ENCODE data around the gene ZNF511. TPM values are rescaled to one million over a fixed set of nuclear protein-coding genes. Genes with fewer than 3 reads are reported as not detected.

ZNF511 gene
- total RNA-seq, 1 experiment from 2014 or later, result 78.4 TPM

DNA sequence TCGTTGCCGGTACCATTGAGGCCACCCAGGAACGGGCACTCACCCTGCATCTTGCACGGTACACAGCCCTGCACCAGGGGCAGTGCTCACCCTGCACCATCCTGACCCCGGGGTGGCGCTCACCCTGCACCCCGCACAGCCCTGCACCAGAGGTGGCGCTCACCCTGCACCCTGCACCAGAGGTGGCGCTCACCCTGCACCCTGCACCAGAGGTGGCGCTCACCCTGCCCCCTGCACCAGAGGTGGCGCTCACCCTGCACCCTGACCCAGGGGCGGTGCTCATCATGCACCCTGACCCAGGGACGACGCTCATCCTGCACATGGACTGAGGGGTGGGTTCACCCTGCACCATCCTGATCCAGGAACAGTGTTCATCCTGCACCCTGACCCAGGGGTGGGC is 6.5 kb upstream of the ZNF511 start:
- Histone ChIP-seq H3K4me3 (ENCODE audit: low read length) (no peak overlapping the region), H3K4me2 (ENCODE audit: low read length) (no peak overlapping the region), H3K9me3 (ENCODE audit: low read length) (no peaks in the 10 kb centered on the region), H3K4me1 (ENCODE audit: insufficient read depth, low read length) (peaks cover 5% of the 10 kb centered on the region), H3K27me3 (ENCODE audit: low read length) (no peaks in the 10 kb centered on the region), H3K36me3 (ENCODE audit: low read depth, low read length) (peaks cover 10% of the 10 kb centered on the region; the same call in 1 of the 2 replicates), H2AFZ (ENCODE audit: low read length) (no peak overlapping the region), H3F3A (ENCODE audit: low read length, unreplicated experiment) (no peaks in the 10 kb centered on the region), H3K79me2 (ENCODE audit: low read length) (peaks cover 49% of the 10 kb centered on the region), H3K9ac (ENCODE audit: low read length) (no peak overlapping the region), H4K20me1 (ENCODE audit: low read length) (peaks cover 18% of the 10 kb centered on the region; the same call in 1 of the 2 replicates), H3K9me2 (replicated peaks; ENCODE audit: low read length) (no peaks in the 10 kb centered on the region), H3K27ac (ENCODE audit: low read length) (no peak overlapping the region)
- ChIA-PET CTCF (no interaction called here), POLR2A (ENCODE audit: unreplicated experiment) (no interaction called here)
- DNase-seq (no peak), ATAC-seq (no peak)
- intact Hi-C loops (cut with micrococcal nuclease), result no loop called here
- BruUV-seq (replicated peaks), result no TSS peak
- TF ChIP-seq, protein P1, sequence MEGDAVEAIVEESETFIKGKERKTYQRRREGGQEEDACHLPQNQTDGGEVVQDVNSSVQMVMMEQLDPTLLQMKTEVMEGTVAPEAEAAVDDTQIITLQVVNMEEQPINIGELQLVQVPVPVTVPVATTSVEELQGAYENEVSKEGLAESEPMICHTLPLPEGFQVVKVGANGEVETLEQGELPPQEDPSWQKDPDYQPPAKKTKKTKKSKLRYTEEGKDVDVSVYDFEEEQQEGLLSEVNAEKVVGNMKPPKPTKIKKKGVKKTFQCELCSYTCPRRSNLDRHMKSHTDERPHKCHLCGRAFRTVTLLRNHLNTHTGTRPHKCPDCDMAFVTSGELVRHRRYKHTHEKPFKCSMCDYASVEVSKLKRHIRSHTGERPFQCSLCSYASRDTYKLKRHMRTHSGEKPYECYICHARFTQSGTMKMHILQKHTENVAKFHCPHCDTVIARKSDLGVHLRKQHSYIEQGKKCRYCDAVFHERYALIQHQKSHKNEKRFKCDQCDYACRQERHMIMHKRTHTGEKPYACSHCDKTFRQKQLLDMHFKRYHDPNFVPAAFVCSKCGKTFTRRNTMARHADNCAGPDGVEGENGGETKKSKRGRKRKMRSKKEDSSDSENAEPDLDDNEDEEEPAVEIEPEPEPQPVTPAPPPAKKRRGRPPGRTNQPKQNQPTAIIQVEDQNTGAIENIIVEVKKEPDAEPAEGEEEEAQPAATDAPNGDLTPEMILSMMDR (conservative IDR thresholded peaks at IDR 0.05; ENCODE audit: low read depth, low read length), result no peak
- TF ChIP-seq EZH2phosphoT487 (IDR thresholded peaks at IDR 0.05; ENCODE audit: borderline replicate concordance, low read length), result no peak
- TF ChIP-seq EZH2 (IDR thresholded peaks at IDR 0.05; ENCODE audit: low read length, unreplicated experiment), result no peak

DNA sequence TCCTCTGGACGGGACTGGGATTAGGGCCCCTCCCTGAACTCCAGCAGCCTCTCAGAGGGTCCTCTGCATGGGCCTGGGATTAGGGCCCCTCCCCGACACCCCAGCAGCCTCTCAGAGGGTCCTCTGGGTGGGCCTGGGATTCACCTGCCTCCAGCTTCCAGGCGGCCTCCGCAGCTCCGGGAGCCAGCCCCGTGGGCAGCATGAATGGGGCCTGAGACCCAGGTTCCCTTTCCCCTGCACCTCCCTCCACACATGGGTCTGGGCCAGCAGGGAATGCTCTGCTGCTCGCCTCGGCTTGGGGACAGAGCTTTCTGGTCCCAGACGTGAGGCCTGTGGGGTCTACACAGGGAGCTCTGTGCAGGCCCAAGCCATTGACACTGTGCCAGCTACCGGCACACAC is 5.5 kb upstream of the ZNF511 start:
- TF ChIP-seq EZH2phosphoT487 (IDR thresholded peaks at IDR 0.05; ENCODE audit: borderline replicate concordance, low read length), result no peak
- Histone ChIP-seq H3K9me3 (ENCODE audit: low read length) (no peaks in the 10 kb centered on the region), H2AFZ (ENCODE audit: low read length) (no peak overlapping the region), H3K4me3 (ENCODE audit: low read length) (no peak overlapping the region), H3K27ac (ENCODE audit: low read length) (no peak overlapping the region), H4K20me1 (ENCODE audit: low read length) (peaks cover 22% of the 10 kb centered on the region; the same call in 1 of the 2 replicates), H3K79me2 (ENCODE audit: low read length) (peaks cover 58% of the 10 kb centered on the region), H3K4me2 (ENCODE audit: low read length) (no peak overlapping the region), H3K36me3 (ENCODE audit: low read depth, low read length) (peaks cover under 1% of the 10 kb centered on the region; the same call in 1 of the 2 replicates), H3K27me3 (ENCODE audit: low read length) (no peaks in the 10 kb centered on the region), H3F3A (ENCODE audit: low read length, unreplicated experiment) (no peaks in the 10 kb centered on the region), H3K9me2 (replicated peaks; ENCODE audit: low read length) (no peaks in the 10 kb centered on the region), H3K4me1 (ENCODE audit: insufficient read depth, low read length) (peaks cover 9% of the 10 kb centered on the region), H3K9ac (ENCODE audit: low read length) (no peak overlapping the region)
- no TSS peak for BruUV-seq (replicated peaks)
- CTCF ChIA-PET, result no interaction called here
- DNase-seq, result no peak
- ATAC-seq, result no peak
- intact Hi-C loops (cut with micrococcal nuclease), result no loop called here
- POLR2A ChIA-PET (ENCODE audit: unreplicated experiment), result no interaction called here

DNA sequence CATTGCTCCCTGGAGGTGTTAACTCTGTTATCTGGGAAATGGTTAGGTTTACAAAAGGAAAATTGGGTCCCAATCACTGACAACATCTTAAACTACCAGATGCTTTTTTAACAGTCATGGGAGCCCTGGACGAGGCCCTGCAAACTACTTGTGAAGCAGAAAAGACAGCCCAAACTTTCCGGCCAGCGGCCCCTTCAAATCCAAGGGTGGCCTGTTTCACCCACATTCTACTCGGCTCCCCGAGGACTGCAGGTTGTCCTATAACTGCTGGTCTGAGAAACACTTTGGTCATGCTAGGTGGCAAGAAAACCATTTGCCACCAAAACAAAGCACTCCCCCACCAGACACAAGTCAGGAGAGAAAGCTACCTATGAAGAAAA is 2.6 kb upstream of the ZNF511 start:
- no peak for TF ChIP-seq EZH2 (IDR thresholded peaks at IDR 0.05; ENCODE audit: low read length, unreplicated experiment)
- TF ChIP-seq EZH2phosphoT487 (IDR thresholded peaks at IDR 0.05; ENCODE audit: borderline replicate concordance, low read length), result no peak
- TF ChIP-seq, protein P1 (conservative IDR thresholded peaks at IDR 0.05; ENCODE audit: low read depth, low read length), result no peak
- Histone ChIP-seq H3K9ac (ENCODE audit: low read length) (no peak overlapping the region), H3K4me3 (ENCODE audit: low read length) (no peak overlapping the region), H3K4me2 (ENCODE audit: low read length) (no peak overlapping the region), H3K9me2 (replicated peaks; ENCODE audit: low read length) (no peaks in the 10 kb centered on the region), H3K4me1 (ENCODE audit: insufficient read depth, low read length) (peaks cover 17% of the 10 kb centered on the region), H3F3A (ENCODE audit: low read length, unreplicated experiment) (no peaks in the 10 kb centered on the region), H3K27me3 (ENCODE audit: low read length) (no peaks in the 10 kb centered on the region), H4K20me1 (ENCODE audit: low read length) (peaks cover 22% of the 10 kb centered on the region; the same call in 1 of the 2 replicates), H3K79me2 (ENCODE audit: low read length) (peaks cover 76% of the 10 kb centered on the region), H3K36me3 (ENCODE audit: low read depth, low read length) (no peaks in the 10 kb centered on the region; the same call in 1 of the 2 replicates), H3K9me3 (ENCODE audit: low read length) (no peaks in the 10 kb centered on the region), H2AFZ (ENCODE audit: low read length) (no peak overlapping the region), H3K27ac (ENCODE audit: low read length) (no peak overlapping the region)
- POLR2A ChIA-PET (ENCODE audit: unreplicated experiment), result no interaction called here
- intact Hi-C loops (cut with micrococcal nuclease), result loop anchor here (5.0 kb wide), 1 partner anchor 49 kb away; no protein-coding TSS in a partner anchor
- DNase-seq, result no peak
- no peak for ATAC-seq
- no TSS peak for BruUV-seq (replicated peaks)
- CTCF ChIA-PET, result no interaction called here

All from PC-3 (cell line).